Measurements from ENCODE around the gene ABLIM3.

ABLIM3 gene

GRCh38 chr5:149301049-149301743 is 159.9 kb downstream of the ABLIM3 start:
- in situ Hi-C loops (cut with HindIII; ENCODE audit: low sequenced_read_pairs) = no loop called here
- TF ChIP-seq CTCF (IDR thresholded peaks at IDR 0.05; ENCODE audit: low read depth, low read length) = no peak
- no peak for DNase-seq (ENCODE audit: low read depth, low spot score)
- H3K4me3 ChIP-seq (ENCODE audit: low read depth, low read length) = no peak overlapping the region

- peak; percentile 31 for DNase-seq (ENCODE audit: low read depth, low spot score)
Observed at GRCh38 chr5:149301744-149302380, 160.6 kb downstream of the ABLIM3 start.

GRCh38 chr5:149302641-149303040 is 161.3 kb downstream of the ABLIM3 start:
- TF ChIP-seq CTCF (IDR thresholded peaks at IDR 0.05; ENCODE audit: low read depth, low read length) = no peak
- H3K4me3 ChIP-seq (ENCODE audit: low read depth, low read length) = no peak overlapping the region
- in situ Hi-C loops (cut with HindIII; ENCODE audit: low sequenced_read_pairs) = no loop called here
- no peak for DNase-seq (ENCODE audit: low read depth, low spot score)

More at GRCh38 chr5:149301744-149302380, 160.6 kb downstream of the ABLIM3 start:
- H3K4me3 ChIP-seq (ENCODE audit: low read depth, low read length) = no peak overlapping the region
- in situ Hi-C loops (cut with HindIII; ENCODE audit: low sequenced_read_pairs) = no loop called here
- TF ChIP-seq CTCF (IDR thresholded peaks at IDR 0.05; ENCODE audit: low read depth, low read length) = no peak

- DNase-seq (ENCODE audit: low read depth, low spot score) = no peak
- in situ Hi-C loops (cut with HindIII; ENCODE audit: low sequenced_read_pairs) = no loop called here
- TF ChIP-seq CTCF (IDR thresholded peaks at IDR 0.05; ENCODE audit: low read depth, low read length) = no peak
- no peak overlapping the region for H3K4me3 ChIP-seq (ENCODE audit: low read depth, low read length)
Observed at GRCh38 chr5:149303210-149303609, 161.9 kb downstream of the ABLIM3 start.

GRCh38 chr5:149304195-149305078 is 163.1 kb downstream of the ABLIM3 start:
- no peak for TF ChIP-seq CTCF (IDR thresholded peaks at IDR 0.05; ENCODE audit: low read depth, low read length)
- H3K4me3 ChIP-seq (ENCODE audit: low read depth, low read length) = no peak overlapping the region
- DNase-seq (ENCODE audit: low read depth, low spot score) = no peak
- in situ Hi-C loops (cut with HindIII; ENCODE audit: low sequenced_read_pairs) = no loop called here

GRCh38 chr5:149309354-149309753 is 168.1 kb downstream of the ABLIM3 start:
- in situ Hi-C loops (cut with HindIII; ENCODE audit: low sequenced_read_pairs) = no loop called here
- DNase-seq (ENCODE audit: low read depth, low spot score) = no peak
- H3K4me3 ChIP-seq (ENCODE audit: low read depth, low read length) = no peak overlapping the region
- TF ChIP-seq CTCF (IDR thresholded peaks at IDR 0.05; ENCODE audit: low read depth, low read length) = no peak

Data from astrocyte of the spinal cord (primary cell).